ENCODE data around the gene UCK1. TPM values are rescaled to one million over a fixed set of nuclear protein-coding genes. Genes with fewer than 3 reads are reported as not detected.

UCK1 gene
- total and polyA plus RNA-seq, 10 of the 15 experiments (the other 5 are each of a cell fraction or from before 2014, with no cell fraction given), result 0.31 to 27.0 (median 18.7) TPM

GRCh38 chr9:131473891-131474290 lies 57.2 kb downstream of the UCK1 start:
- CTCF ChIA-PET, result interaction anchor here (0.9 to 1.3 kb wide), 4 partner anchors 14 to 204 kb away, joined by 3 read pairs; no protein-coding TSS in a partner anchor
- no peak overlapping the region for H2AFZ ChIP-seq (ENCODE audit: control insufficient read depth, low read depth, low read length)
- intact Hi-C loops (cut with micrococcal nuclease; ENCODE audit: unreplicated experiment) (no loop called here), in situ Hi-C loops (cut with MboI) (no loop called here)
- H4K20me1 ChIP-seq (ENCODE audit: control insufficient read depth, insufficient read depth), result no peaks in the 10 kb centered on the region; the same call in 1 of the 2 replicates
- TF ChIP-seq BHLHE40 (IDR thresholded peaks at IDR 0.05; ENCODE audit: borderline replicate concordance in 1 of 2, low read depth in 2 of 2, low read length in 1 of 2) (no peak), CEBPZ (IDR thresholded peaks at IDR 0.05; ENCODE audit: low read depth, low read length) (no peak), PML (IDR thresholded peaks at IDR 0.05; ENCODE audit: low read length) (no peak), POLR2AphosphoS5 (IDR thresholded peaks at IDR 0.05; ENCODE audit: low read length) (no peak), HDAC2 (IDR thresholded peaks at IDR 0.05) (no peak)
- TF ChIP-seq, protein P1, sequence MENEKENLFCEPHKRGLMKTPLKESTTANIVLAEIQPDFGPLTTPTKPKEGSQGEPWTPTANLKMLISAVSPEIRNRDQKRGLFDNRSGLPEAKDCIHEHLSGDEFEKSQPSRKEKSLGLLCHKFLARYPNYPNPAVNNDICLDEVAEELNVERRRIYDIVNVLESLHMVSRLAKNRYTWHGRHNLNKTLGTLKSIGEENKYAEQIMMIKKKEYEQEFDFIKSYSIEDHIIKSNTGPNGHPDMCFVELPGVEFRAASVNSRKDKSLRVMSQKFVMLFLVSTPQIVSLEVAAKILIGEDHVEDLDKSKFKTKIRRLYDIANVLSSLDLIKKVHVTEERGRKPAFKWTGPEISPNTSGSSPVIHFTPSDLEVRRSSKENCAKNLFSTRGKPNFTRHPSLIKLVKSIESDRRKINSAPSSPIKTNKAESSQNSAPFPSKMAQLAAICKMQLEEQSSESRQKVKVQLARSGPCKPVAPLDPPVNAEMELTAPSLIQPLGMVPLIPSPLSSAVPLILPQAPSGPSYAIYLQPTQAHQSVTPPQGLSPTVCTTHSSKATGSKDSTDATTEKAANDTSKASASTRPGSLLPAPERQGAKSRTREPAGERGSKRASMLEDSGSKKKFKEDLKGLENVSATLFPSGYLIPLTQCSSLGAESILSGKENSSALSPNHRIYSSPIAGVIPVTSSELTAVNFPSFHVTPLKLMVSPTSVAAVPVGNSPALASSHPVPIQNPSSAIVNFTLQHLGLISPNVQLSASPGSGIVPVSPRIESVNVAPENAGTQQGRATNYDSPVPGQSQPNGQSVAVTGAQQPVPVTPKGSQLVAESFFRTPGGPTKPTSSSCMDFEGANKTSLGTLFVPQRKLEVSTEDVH (IDR thresholded peaks at IDR 0.05; ENCODE audit: low read depth, partially characterized antibody), result no peak
- no peaks in the 10 kb centered on the region; the same call in none of the 2 replicates for H3K79me2 ChIP-seq (ENCODE audit: control insufficient read depth, insufficient read depth, low read length)
- H3K4me1 ChIP-seq (ENCODE audit: control insufficient read depth, insufficient read depth, low read length), result no peaks in the 10 kb centered on the region
- H3K27me3 ChIP-seq (replicated peaks in 1 of 2; ENCODE audit: control insufficient read depth in 2 of 2, insufficient read depth in 2 of 2, low read length in 1 of 2), result no peaks in the 10 kb centered on the region
- RAD21 ChIA-PET (ENCODE audit: unreplicated experiment), result no interaction called here
- FAIRE-seq, result no peak
- H3K4me3 ChIP-seq, result no peak overlapping the region
- POLR2A ChIA-PET, result no interaction called here
- SMC1A ChIA-PET (ENCODE audit: uncharacterized antibody, unreplicated experiment), result no interaction called here
- DNase-seq (ENCODE audit: low read depth, low spot score), result no peak
- H3K9me3 ChIP-seq (replicated peaks; ENCODE audit: control insufficient read depth, insufficient read depth, low read length), result no peaks in the 10 kb centered on the region
- no peak overlapping the region for H3K9ac ChIP-seq (ENCODE audit: control insufficient read depth, insufficient read depth, low read length)
- no peak for ATAC-seq
- WGBS (ENCODE audit: insufficient coverage, insufficient replicate concordance, low lambda C conversion rate, missing lambda C conversion rate), result 86% methylated on average over 10 of the region's 10 CpGs
- no peak overlapping the region for H3K27ac ChIP-seq (ENCODE audit: control insufficient read depth, insufficient read depth)
- BruUV-seq (replicated peaks), result no TSS peak
- H3K36me3 ChIP-seq (ENCODE audit: control insufficient read depth in 2 of 2, insufficient read depth in 2 of 2, low read length in 1 of 2), result peaks cover 36 to 74% of the 10 kb centered on the region in 2 experiments
- H3K4me2 ChIP-seq (ENCODE audit: control insufficient read depth, insufficient read depth), result no peak overlapping the region

Small RNA genes within 50 kb of the gene (small RNA-seq; reads per million reads assigned to genes)
- 1.0 reads per million, percentile 33 among the genes with 10 or more reads in this experiment for gene SNORD62A
- gene SNORD62B, result 0.27 reads per million

Other genes with a start within 250 kb of the UCK1 start
- 0.38 and 0.40 TPM in 2 replicates for gene PLPP7, start 241.5 kb downstream of the UCK1 start, total RNA-seq (2014; rRNA removed)
- gene PLPP7, start 241.5 kb downstream of the UCK1 start, total RNA-seq (2014; rRNA removed; fragmentation: Illumina TruSeq; extraction: Trizol), result 0.09 and 0.31 TPM in 2 replicates
- 0.72 and 0.97 TPM in 2 replicates for gene PLPP7, start 241.5 kb downstream of the UCK1 start, total RNA-seq (2021)
- gene PLPP7, start 241.5 kb downstream of the UCK1 start, polyA plus RNA-seq (2011; rRNA removed), result not detected in 2 replicates
- gene PLPP7, start 241.5 kb downstream of the UCK1 start, polyA plus RNA-seq (2014; fragmentation: Illumina TruSeq; extraction: Trizol), result not detected in 2 replicates
- under 1 TPM in 1 of 2 experiments, not detected in 1; 0.05 TPM for gene PLPP7, start 241.5 kb downstream of the UCK1 start, polyA plus RNA-seq (2014; fragmentation: Nextera tagmentation; extraction: Ambion mirVana)
- 0.12 and 0.25 TPM in 2 replicates for gene PLPP7, start 241.5 kb downstream of the UCK1 start, polyA plus RNA-seq (2014; rRNA removed)
- 1 to 10 TPM in 1 of 2 experiments, under 1 TPM in 1; 0.68 to 1.0 TPM for gene PLPP7, start 241.5 kb downstream of the UCK1 start, polyA plus RNA-seq (2016; fragmentation: Nextera tagmentation; extraction: Ambion mirVana)
- 27.8 and 32.0 TPM in 2 replicates for gene PRRC2B, start 137.2 kb downstream of the UCK1 start, total RNA-seq (2014; rRNA removed)
- gene PRRC2B, start 137.2 kb downstream of the UCK1 start, total RNA-seq (2014; rRNA removed; fragmentation: Illumina TruSeq; extraction: Trizol), result 21.2 and 21.6 TPM in 2 replicates
- gene PRRC2B, start 137.2 kb downstream of the UCK1 start, total RNA-seq (2021), result 150 and 155 TPM in 2 replicates
- 17.9 and 24.9 TPM in 2 replicates for gene PRRC2B, start 137.2 kb downstream of the UCK1 start, polyA plus RNA-seq (2011; rRNA removed)
- gene PRRC2B, start 137.2 kb downstream of the UCK1 start, polyA plus RNA-seq (2014; fragmentation: Illumina TruSeq; extraction: Trizol), result 48.9 and 66.0 TPM in 2 replicates
- 1 to 10 TPM in 1 of 2 experiments, under 1 TPM in 1; 0.84 to 2.0 TPM for gene PRRC2B, start 137.2 kb downstream of the UCK1 start, polyA plus RNA-seq (2014; fragmentation: Nextera tagmentation; extraction: Ambion mirVana)
- 57.6 and 67.4 TPM in 2 replicates for gene PRRC2B, start 137.2 kb downstream of the UCK1 start, polyA plus RNA-seq (2014; rRNA removed)
- gene PRRC2B, start 137.2 kb downstream of the UCK1 start, polyA plus RNA-seq (2016; fragmentation: Nextera tagmentation; extraction: Ambion mirVana), result 10 to 100 TPM; 28.0 to 29.3 TPM
- gene POMT1, start 28.3 kb downstream of the UCK1 start, total RNA-seq (2014; rRNA removed), result 13.9 and 16.4 TPM in 2 replicates
- 8.3 and 8.4 TPM in 2 replicates for gene POMT1, start 28.3 kb downstream of the UCK1 start, total RNA-seq (2014; rRNA removed; fragmentation: Illumina TruSeq; extraction: Trizol)
- gene POMT1, start 28.3 kb downstream of the UCK1 start, total RNA-seq (2021), result 16.1 and 19.2 TPM in 2 replicates
- gene POMT1, start 28.3 kb downstream of the UCK1 start, polyA plus RNA-seq (2011; rRNA removed), result 8.3 and 12.7 TPM in 2 replicates
- 5.1 and 9.1 TPM in 2 replicates for gene POMT1, start 28.3 kb downstream of the UCK1 start, polyA plus RNA-seq (2014; fragmentation: Illumina TruSeq; extraction: Trizol)
- 1 to 10 TPM; 1.2 to 2.2 TPM for gene POMT1, start 28.3 kb downstream of the UCK1 start, polyA plus RNA-seq (2014; fragmentation: Nextera tagmentation; extraction: Ambion mirVana)
- gene POMT1, start 28.3 kb downstream of the UCK1 start, polyA plus RNA-seq (2014; rRNA removed), result 15.8 and 20.7 TPM in 2 replicates
- gene POMT1, start 28.3 kb downstream of the UCK1 start, polyA plus RNA-seq (2016; fragmentation: Nextera tagmentation; extraction: Ambion mirVana), result 10 to 100 TPM; 12.5 to 12.7 TPM
- gene PRRT1B, start 14.3 kb upstream of the UCK1 start, total RNA-seq (2014; rRNA removed), result not detected in 2 replicates
- gene PRRT1B, start 14.3 kb upstream of the UCK1 start, total RNA-seq (2014; rRNA removed; fragmentation: Illumina TruSeq; extraction: Trizol), result not detected in 2 replicates
- not detected in 2 replicates for gene PRRT1B, start 14.3 kb upstream of the UCK1 start, total RNA-seq (2021)
- gene PRRT1B, start 14.3 kb upstream of the UCK1 start, polyA plus RNA-seq (2011; rRNA removed), result not detected in 2 replicates
- not detected in 2 replicates for gene PRRT1B, start 14.3 kb upstream of the UCK1 start, polyA plus RNA-seq (2014; fragmentation: Illumina TruSeq; extraction: Trizol)
- not detected for gene PRRT1B, start 14.3 kb upstream of the UCK1 start, polyA plus RNA-seq (2014; fragmentation: Nextera tagmentation; extraction: Ambion mirVana)
- gene PRRT1B, start 14.3 kb upstream of the UCK1 start, polyA plus RNA-seq (2014; rRNA removed), result not detected in 2 replicates
- not detected for gene PRRT1B, start 14.3 kb upstream of the UCK1 start, polyA plus RNA-seq (2016; fragmentation: Nextera tagmentation; extraction: Ambion mirVana)
- gene RAPGEF1, start 208.8 kb upstream of the UCK1 start, total RNA-seq (2014; rRNA removed), result 45.8 and 52.2 TPM in 2 replicates
- 34.8 and 39.6 TPM in 2 replicates for gene RAPGEF1, start 208.8 kb upstream of the UCK1 start, total RNA-seq (2014; rRNA removed; fragmentation: Illumina TruSeq; extraction: Trizol)
- 113 and 115 TPM in 2 replicates for gene RAPGEF1, start 208.8 kb upstream of the UCK1 start, total RNA-seq (2021)
- 42.9 and 63.9 TPM in 2 replicates for gene RAPGEF1, start 208.8 kb upstream of the UCK1 start, polyA plus RNA-seq (2011; rRNA removed)
- 35.7 and 53.4 TPM in 2 replicates for gene RAPGEF1, start 208.8 kb upstream of the UCK1 start, polyA plus RNA-seq (2014; fragmentation: Illumina TruSeq; extraction: Trizol)
- under 1 TPM; 0.42 to 0.60 TPM for gene RAPGEF1, start 208.8 kb upstream of the UCK1 start, polyA plus RNA-seq (2014; fragmentation: Nextera tagmentation; extraction: Ambion mirVana)
- gene RAPGEF1, start 208.8 kb upstream of the UCK1 start, polyA plus RNA-seq (2014; rRNA removed), result 73.7 and 83.1 TPM in 2 replicates
- gene RAPGEF1, start 208.8 kb upstream of the UCK1 start, polyA plus RNA-seq (2016; fragmentation: Nextera tagmentation; extraction: Ambion mirVana), result 10 to 100 TPM; 10.7 to 12.2 TPM